WTC11 (cell line): ENCODE results near the gene POU2F1. TPM values are rescaled to one million over a fixed set of nuclear protein-coding genes. Genes with fewer than 3 reads are reported as not detected.
A peak's percentile ranks its signal among the peaks of the same experiment; 100 is the strongest.

Source experiments
- ATAC-seq: fragments of 200-7000 bp; cut with Tn5 transposase; 2 replicates; pipeline ENCODE4 v1.10.0; 2021; ENCODE audit warnings: mild to moderate bottlenecking, moderate library complexity
- CTCF ChIA-PET: fragments of 300-600 bp; sonication (Branson Sonifier 250); formaldehyde crosslinking; loops from one replicate; lab custom pipeline; 2021; ENCODE audit warnings: antibody characterized with exemption; lab: Charles Lee
- POLR2A ChIA-PET: fragments of 350-600 bp; sonication (Branson Sonifier 250); formaldehyde crosslinking; loops from one replicate; lab custom pipeline; 2021; ENCODE audit warnings: antibody characterized with exemption; lab: Charles Lee
- DNase-seq: peaks from one replicate; pipeline ENCODE4 v3.0.0; 2021; ENCODE audit warnings: low spot score
- H3K27ac Mint-ChIP-seq: 2 replicates; pipeline ENCODE4 v1.8.0; 2021; ENCODE audit warnings: mixed read lengths
- H3K27me3 Mint-ChIP-seq: 2 replicates; pipeline ENCODE4 v1.8.0; 2021; ENCODE audit warnings: low read depth, mild to moderate bottlenecking, moderate library complexity, mixed read lengths
- H3K36me3 Mint-ChIP-seq: 2 replicates; pipeline ENCODE4 v1.8.0; 2021; ENCODE audit warnings: mixed read lengths
- H3K4me1 Mint-ChIP-seq: 2 replicates; pipeline ENCODE4 v1.8.0; 2022; ENCODE audit warnings: mixed read lengths
- H3K4me3 Mint-ChIP-seq: 2 replicates; pipeline ENCODE4 v1.8.0; 2021; ENCODE audit warnings: mild to moderate bottlenecking, moderate library complexity, mixed read lengths
- H3K9me3 Mint-ChIP-seq: 2 replicates; pipeline ENCODE4 v1.8.0; 2021; ENCODE audit warnings: mixed read lengths
- CBFB ChIP-seq: sonication (generic); formaldehyde crosslinking; IDR thresholded peaks from 2 replicates; pipeline ENCODE4 v1.8.1; 2022; ENCODE audit warnings: mild to moderate bottlenecking, low read depth, missing genetic modification reagents
- CREB1 ChIP-seq: sonication (generic); formaldehyde crosslinking; IDR thresholded peaks from 2 replicates; pipeline ENCODE4 v1.8.0; 2023; ENCODE audit warnings: mild to moderate bottlenecking, missing genetic modification reagents
- ESRRA ChIP-seq: sonication (generic); formaldehyde crosslinking; IDR thresholded peaks from 2 replicates; pipeline ENCODE4 v1.8.1; 2022; ENCODE audit warnings: mild to moderate bottlenecking, missing genetic modification reagents, borderline replicate concordance
- GRHL2 ChIP-seq: fragments of 250-450 bp; sonication (Bioruptor Pico); IDR thresholded peaks from 2 replicates; pipeline ENCODE4 v1.8.0; 2022; ENCODE audit warnings: mild to moderate bottlenecking, moderate library complexity; ENCODE audit not compliant: insufficient replicate concordance, severe bottlenecking
- NR3C1 ChIP-seq: sonication (generic); formaldehyde crosslinking; conservative IDR thresholded peaks from 2 replicates; pipeline ENCODE4 v1.8.1; 2023; ENCODE audit warnings: low read depth, mild to moderate bottlenecking, missing genetic modification reagents
- OVOL2 ChIP-seq: fragments of 250-450 bp; sonication (Bioruptor Pico); IDR thresholded peaks from 2 replicates; pipeline ENCODE4 v1.9.0; 2021; ENCODE audit warnings: mild to moderate bottlenecking, borderline replicate concordance
- RELA ChIP-seq: sonication (generic); formaldehyde crosslinking; IDR thresholded peaks from 2 replicates; pipeline ENCODE4 v1.8.1; 2022; ENCODE audit warnings: missing genetic modification reagents, mild to moderate bottlenecking, borderline replicate concordance
- RORB ChIP-seq: fragments of 250-450 bp; sonication (Bioruptor Pico); IDR thresholded peaks from 2 replicates; pipeline ENCODE4 v1.9.0; 2021; ENCODE audit warnings: mild to moderate bottlenecking
- TEAD4 ChIP-seq: sonication (generic); formaldehyde crosslinking; IDR thresholded peaks from 2 replicates; pipeline ENCODE4 v1.8.0; 2022; ENCODE audit warnings: mild to moderate bottlenecking, missing genetic modification reagents
- ZNF121 ChIP-seq: sonication (generic); formaldehyde crosslinking; IDR thresholded peaks from 2 replicates; pipeline ENCODE4 v1.8.0; 2023; ENCODE audit warnings: missing genetic modification reagents
- ZNF219 ChIP-seq: sonication (generic); formaldehyde crosslinking; IDR thresholded peaks from 2 replicates; pipeline ENCODE4 v1.8.0; 2023; ENCODE audit warnings: missing genetic modification reagents, mild to moderate bottlenecking, borderline replicate concordance
- ZNF317 ChIP-seq: sonication (generic); formaldehyde crosslinking; IDR thresholded peaks from 2 replicates; pipeline ENCODE4 v1.8.1; 2023; ENCODE audit warnings: low read depth, mild to moderate bottlenecking, moderate library complexity, missing genetic modification reagents, borderline replicate concordance
- ZNF396 ChIP-seq: fragments of 250-450 bp; sonication (Bioruptor Pico); IDR thresholded peaks from 2 replicates; pipeline ENCODE4 v1.8.0; 2021; ENCODE audit warnings: mild to moderate bottlenecking, moderate library complexity, borderline replicate concordance
- ZNF423 ChIP-seq: fragments of 250-450 bp; sonication (Bioruptor Pico); IDR thresholded peaks from 2 replicates; pipeline ENCODE4 v2.1.2; 2022; ENCODE audit warnings: mild to moderate bottlenecking, moderate library complexity
- ZNF671 ChIP-seq: fragments of 250-450 bp; sonication (Bioruptor Pico); IDR thresholded peaks from 2 replicates; pipeline ENCODE4 v1.8.0; 2021; ENCODE audit warnings: mild to moderate bottlenecking
- total RNA-seq: library from RNA; stranded (reverse); gene quantifications from 3 replicates; pipeline ENCODE4 v1.2.3, GENCODE V29; 2021
- TF ChIP-seq, protein P1 (sequence below): fragments of 200-600 bp; IDR thresholded peaks from 2 replicates; pipeline ENCODE4 v1.8.0; 2022; ENCODE audit warnings: antibody characterized with exemption
- TF ChIP-seq, protein P2 (sequence below): sonication (generic); formaldehyde crosslinking; IDR thresholded peaks from 2 replicates; pipeline ENCODE4 v1.8.1; 2023; ENCODE audit warnings: mild to moderate bottlenecking, missing genetic modification reagents, moderate library complexity
- TF ChIP-seq, protein P3 (sequence below): sonication (generic); formaldehyde crosslinking; IDR thresholded peaks from 2 replicates; pipeline ENCODE4 v1.8.1; 2022; ENCODE audit warnings: mild to moderate bottlenecking, missing genetic modification reagents, moderate library complexity, borderline replicate concordance
- TF ChIP-seq, protein P4 (sequence below): sonication (generic); formaldehyde crosslinking; conservative IDR thresholded peaks from 2 replicates; pipeline ENCODE4 v1.8.1; 2022; ENCODE audit warnings: mild to moderate bottlenecking, missing genetic modification reagents
- TF ChIP-seq, protein P5 (sequence below): fragments of 250-450 bp; sonication (Bioruptor Pico); IDR thresholded peaks from 2 replicates; pipeline ENCODE4 v1.8.0; 2021; ENCODE audit warnings: mild to moderate bottlenecking
- TF ChIP-seq, protein P6 (sequence below): sonication (generic); formaldehyde crosslinking; IDR thresholded peaks from 2 replicates; pipeline ENCODE4 v1.8.0; 2022; ENCODE audit warnings: mild to moderate bottlenecking, missing genetic modification reagents

Gene POU2F1
- total RNA-seq, 1 experiment from 2014 or later: 51.3 TPM

DNA sequence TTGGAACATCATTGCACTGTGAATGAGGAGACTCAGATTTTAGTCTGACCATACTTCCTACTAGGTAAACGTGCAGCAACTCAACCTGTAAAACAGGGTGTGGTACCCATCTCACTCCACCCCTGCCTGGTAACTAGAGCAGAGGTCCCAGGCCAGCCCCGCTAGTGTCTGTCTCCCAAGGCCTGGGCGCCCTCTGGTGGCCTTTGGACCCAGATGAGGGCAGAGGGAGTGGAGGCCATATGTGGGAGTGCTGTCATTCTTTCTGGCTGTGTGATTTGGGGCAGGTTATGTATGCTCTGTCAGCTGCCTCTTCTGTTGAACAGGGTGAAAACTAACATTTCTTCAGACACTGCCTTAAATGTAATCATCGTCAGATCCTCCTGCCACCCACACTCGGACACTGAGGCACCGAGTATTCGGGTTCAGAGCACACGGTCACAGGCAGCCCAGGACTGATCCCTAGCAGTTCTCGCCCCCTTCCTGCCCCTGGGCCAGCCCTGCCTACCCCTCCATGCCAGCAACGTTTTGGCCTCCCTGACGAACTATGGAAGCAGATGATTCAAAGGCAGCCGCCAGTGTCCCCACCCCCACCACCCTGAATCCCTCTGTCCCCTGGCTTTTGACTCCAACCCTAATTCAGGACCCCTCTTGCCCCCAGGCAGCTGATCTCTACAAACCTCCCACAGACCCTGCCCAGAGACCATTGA is 221.6 kb downstream of the POU2F1 start:
- Mint-ChIP-seq H3K9me3 (no peaks in the 10 kb centered on the region), H3K36me3 (no peaks in the 10 kb centered on the region), H3K4me1 (peaks cover 18% of the 10 kb centered on the region), H3K27me3 (peaks cover 44% of the 10 kb centered on the region), H3K4me3 (no peak overlapping the region), H3K27ac (no peak overlapping the region)
- POLR2A ChIA-PET: no interaction called here
- DNase-seq (peak; percentile 93), ATAC-seq (peak; percentile 88)
- no peak for TF ChIP-seq OVOL2 (CRISPR knock-in tag)
- TF ChIP-seq, protein P1, sequence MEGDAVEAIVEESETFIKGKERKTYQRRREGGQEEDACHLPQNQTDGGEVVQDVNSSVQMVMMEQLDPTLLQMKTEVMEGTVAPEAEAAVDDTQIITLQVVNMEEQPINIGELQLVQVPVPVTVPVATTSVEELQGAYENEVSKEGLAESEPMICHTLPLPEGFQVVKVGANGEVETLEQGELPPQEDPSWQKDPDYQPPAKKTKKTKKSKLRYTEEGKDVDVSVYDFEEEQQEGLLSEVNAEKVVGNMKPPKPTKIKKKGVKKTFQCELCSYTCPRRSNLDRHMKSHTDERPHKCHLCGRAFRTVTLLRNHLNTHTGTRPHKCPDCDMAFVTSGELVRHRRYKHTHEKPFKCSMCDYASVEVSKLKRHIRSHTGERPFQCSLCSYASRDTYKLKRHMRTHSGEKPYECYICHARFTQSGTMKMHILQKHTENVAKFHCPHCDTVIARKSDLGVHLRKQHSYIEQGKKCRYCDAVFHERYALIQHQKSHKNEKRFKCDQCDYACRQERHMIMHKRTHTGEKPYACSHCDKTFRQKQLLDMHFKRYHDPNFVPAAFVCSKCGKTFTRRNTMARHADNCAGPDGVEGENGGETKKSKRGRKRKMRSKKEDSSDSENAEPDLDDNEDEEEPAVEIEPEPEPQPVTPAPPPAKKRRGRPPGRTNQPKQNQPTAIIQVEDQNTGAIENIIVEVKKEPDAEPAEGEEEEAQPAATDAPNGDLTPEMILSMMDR: peak; percentile 76
- CTCF ChIA-PET: interaction anchor here (0.8 to 3.7 kb wide), 8 partner anchors 10 to 175 kb away, joined by 3 to 21 read pairs (median 4); no protein-coding TSS in a partner anchor

DNA sequence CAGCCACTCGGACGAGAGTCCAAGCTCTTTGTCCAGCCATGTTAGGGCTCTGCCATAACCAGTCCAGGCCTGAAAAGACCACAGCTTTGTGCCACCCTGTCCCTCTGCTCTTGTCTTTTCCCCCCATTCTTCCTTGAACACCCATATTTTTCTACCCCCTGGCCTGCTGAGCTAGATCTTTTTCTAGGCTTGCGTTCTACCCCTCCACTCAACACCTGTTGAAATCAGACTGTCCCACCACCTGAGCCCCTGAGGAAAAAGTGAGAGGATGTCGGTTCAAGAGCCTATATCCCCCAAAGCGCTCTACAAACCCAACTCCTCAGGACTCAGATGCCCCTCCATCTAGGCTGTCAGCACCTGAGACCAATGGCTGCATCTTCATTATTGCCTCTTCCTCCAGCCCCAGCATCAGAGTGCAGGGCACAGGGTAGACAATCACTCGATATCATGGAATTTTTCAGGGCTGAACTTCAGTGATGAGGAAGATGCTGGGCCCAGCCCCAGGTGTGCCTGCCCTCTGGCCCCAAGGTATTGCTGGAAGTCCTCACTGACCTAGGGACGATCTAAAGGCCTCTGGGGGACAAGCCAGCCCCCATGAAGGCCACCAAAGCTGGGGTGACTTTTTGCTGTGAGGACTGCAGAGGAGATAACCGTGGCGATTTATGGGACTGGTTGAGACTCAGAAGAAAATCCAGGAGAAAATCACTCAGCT is 222.3 kb downstream of the POU2F1 start:
- Mint-ChIP-seq H3K36me3 (no peaks in the 10 kb centered on the region), H3K27me3 (peaks cover 39% of the 10 kb centered on the region), H3K27ac (no peak overlapping the region), H3K9me3 (no peaks in the 10 kb centered on the region), H3K4me3 (no peak overlapping the region), H3K4me1 (peaks cover 24% of the 10 kb centered on the region)
- ATAC-seq (no peak), DNase-seq (no peak)
- TF ChIP-seq ZNF396 (CRISPR knock-in tag) (no peak), OVOL2 (CRISPR knock-in tag) (no peak), CREB1 (no peak), ZNF423 (CRISPR knock-in tag) (no peak), RELA (no peak), CBFB (CRISPR knock-in tag) (no peak)
- TF ChIP-seq, protein P2, sequence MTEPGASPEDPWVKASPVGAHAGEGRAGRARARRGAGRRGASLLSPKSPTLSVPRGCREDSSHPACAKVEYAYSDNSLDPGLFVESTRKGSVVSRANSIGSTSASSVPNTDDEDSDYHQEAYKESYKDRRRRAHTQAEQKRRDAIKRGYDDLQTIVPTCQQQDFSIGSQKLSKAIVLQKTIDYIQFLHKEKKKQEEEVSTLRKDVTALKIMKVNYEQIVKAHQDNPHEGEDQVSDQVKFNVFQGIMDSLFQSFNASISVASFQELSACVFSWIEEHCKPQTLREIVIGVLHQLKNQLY (CRISPR knock-in tag): no peak
- POLR2A ChIA-PET: no interaction called here
- CTCF ChIA-PET: interaction anchor here (1.0 to 3.7 kb wide), 6 partner anchors 11 to 97 kb away, joined by 3 to 21 read pairs (median 4); no protein-coding TSS in a partner anchor

DNA sequence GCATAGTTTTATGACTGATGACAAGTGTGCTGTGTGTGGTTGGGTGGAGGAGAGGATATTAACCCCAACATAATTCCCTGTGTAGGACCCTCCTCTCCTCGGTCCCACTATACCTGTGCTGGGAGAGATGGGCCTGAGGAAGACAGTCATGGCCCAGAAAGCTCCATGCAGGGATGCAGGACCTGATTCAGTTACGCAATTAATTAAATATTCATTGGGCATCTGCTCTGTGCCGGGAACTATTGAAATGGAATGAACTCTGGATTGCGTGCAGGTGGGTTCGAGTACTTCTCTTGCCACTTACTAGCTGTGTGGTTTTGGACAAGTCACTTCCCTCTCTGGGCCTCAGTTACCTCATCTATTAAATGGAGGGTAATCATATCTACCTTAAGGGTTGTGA is 223.1 kb downstream of the POU2F1 start:
- ATAC-seq (no peak), DNase-seq (no peak)
- POLR2A ChIA-PET: no interaction called here
- peaks cover 21% of the 10 kb centered on the region for H3K4me1 Mint-ChIP-seq
- CTCF ChIA-PET: interaction anchor here (0.8 to 1.0 kb wide), 2 partner anchors 90 to 382 kb away, joined by 3 to 4 read pairs; no protein-coding TSS in a partner anchor
- TF ChIP-seq, protein P3, sequence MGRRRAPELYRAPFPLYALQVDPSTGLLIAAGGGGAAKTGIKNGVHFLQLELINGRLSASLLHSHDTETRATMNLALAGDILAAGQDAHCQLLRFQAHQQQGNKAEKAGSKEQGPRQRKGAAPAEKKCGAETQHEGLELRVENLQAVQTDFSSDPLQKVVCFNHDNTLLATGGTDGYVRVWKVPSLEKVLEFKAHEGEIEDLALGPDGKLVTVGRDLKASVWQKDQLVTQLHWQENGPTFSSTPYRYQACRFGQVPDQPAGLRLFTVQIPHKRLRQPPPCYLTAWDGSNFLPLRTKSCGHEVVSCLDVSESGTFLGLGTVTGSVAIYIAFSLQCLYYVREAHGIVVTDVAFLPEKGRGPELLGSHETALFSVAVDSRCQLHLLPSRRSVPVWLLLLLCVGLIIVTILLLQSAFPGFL (CRISPR knock-in tag): no peak
- TF ChIP-seq ZNF396 (CRISPR knock-in tag): no peak
- TF ChIP-seq RORB: no peak
- no peak for TF ChIP-seq ZNF671 (CRISPR knock-in tag)
- TF ChIP-seq, protein P4, sequence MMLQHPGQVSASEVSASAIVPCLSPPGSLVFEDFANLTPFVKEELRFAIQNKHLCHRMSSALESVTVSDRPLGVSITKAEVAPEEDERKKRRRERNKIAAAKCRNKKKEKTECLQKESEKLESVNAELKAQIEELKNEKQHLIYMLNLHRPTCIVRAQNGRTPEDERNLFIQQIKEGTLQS (CRISPR knock-in tag): no peak
- TF ChIP-seq TEAD4 (CRISPR knock-in tag): no peak
- TF ChIP-seq ESRRA (CRISPR knock-in tag): no peak
- no peak for TF ChIP-seq ZNF121 (CRISPR knock-in tag)
- TF ChIP-seq, protein P5, sequence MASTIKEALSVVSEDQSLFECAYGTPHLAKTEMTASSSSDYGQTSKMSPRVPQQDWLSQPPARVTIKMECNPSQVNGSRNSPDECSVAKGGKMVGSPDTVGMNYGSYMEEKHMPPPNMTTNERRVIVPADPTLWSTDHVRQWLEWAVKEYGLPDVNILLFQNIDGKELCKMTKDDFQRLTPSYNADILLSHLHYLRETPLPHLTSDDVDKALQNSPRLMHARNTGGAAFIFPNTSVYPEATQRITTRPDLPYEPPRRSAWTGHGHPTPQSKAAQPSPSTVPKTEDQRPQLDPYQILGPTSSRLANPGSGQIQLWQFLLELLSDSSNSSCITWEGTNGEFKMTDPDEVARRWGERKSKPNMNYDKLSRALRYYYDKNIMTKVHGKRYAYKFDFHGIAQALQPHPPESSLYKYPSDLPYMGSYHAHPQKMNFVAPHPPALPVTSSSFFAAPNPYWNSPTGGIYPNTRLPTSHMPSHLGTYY (CRISPR knock-in tag): no peak
- no peak for TF ChIP-seq ZNF317
- no peak for TF ChIP-seq ZNF423 (CRISPR knock-in tag)
- no peak for TF ChIP-seq NR3C1 (CRISPR knock-in tag)
- TF ChIP-seq GRHL2: no peak
- TF ChIP-seq ZNF219 (CRISPR knock-in tag): no peak
- TF ChIP-seq, protein P6, sequence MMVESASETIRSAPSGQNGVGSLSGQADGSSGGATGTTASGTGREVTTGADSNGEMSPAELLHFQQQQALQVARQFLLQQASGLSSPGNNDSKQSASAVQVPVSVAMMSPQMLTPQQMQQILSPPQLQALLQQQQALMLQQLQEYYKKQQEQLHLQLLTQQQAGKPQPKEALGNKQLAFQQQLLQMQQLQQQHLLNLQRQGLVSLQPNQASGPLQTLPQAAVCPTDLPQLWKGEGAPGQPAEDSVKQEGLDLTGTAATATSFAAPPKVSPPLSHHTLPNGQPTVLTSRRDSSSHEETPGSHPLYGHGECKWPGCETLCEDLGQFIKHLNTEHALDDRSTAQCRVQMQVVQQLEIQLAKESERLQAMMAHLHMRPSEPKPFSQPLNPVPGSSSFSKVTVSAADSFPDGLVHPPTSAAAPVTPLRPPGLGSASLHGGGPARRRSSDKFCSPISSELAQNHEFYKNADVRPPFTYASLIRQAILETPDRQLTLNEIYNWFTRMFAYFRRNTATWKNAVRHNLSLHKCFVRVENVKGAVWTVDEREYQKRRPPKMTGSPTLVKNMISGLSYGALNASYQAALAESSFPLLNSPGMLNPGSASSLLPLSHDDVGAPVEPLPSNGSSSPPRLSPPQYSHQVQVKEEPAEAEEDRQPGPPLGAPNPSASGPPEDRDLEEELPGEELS (CRISPR knock-in tag): no peak
- H3K27ac Mint-ChIP-seq: no peak overlapping the region
- no peak overlapping the region for H3K4me3 Mint-ChIP-seq
- H3K36me3 Mint-ChIP-seq: no peaks in the 10 kb centered on the region
- no peaks in the 10 kb centered on the region for H3K9me3 Mint-ChIP-seq
- peaks cover 32% of the 10 kb centered on the region for H3K27me3 Mint-ChIP-seq
